Nephron progenitor cell (in vitro differentiated cells): ENCODE results near the gene PATJ.

Source experiments
- DNase-seq: peaks from one replicate; pipeline ENCODE4 v3.0.0; 2021
- H3K27ac Mint-ChIP-seq: 2 replicates; pipeline ENCODE4 v1.8.0; 2021; ENCODE audit warnings: mild to moderate bottlenecking, moderate library complexity, mixed read lengths
- H3K27me3 Mint-ChIP-seq: 2 replicates; pipeline ENCODE4 v1.8.0; 2021; ENCODE audit warnings: mild to moderate bottlenecking, low read depth, mixed read lengths; ENCODE audit not compliant: poor library complexity
- H3K36me3 Mint-ChIP-seq: 2 replicates; pipeline ENCODE4 v1.8.0; 2021; ENCODE audit warnings: low read depth, mixed read lengths
- H3K4me1 Mint-ChIP-seq: 2 replicates; pipeline ENCODE4 v1.8.0; 2021; ENCODE audit warnings: mixed read lengths
- H3K4me3 Mint-ChIP-seq: 2 replicates; pipeline ENCODE4 v1.8.0; 2021; ENCODE audit warnings: mild to moderate bottlenecking, moderate library complexity, mixed read lengths
- H3K9me3 Mint-ChIP-seq: 2 replicates; pipeline ENCODE4 v1.8.0; 2021; ENCODE audit warnings: mild to moderate bottlenecking, moderate library complexity, mixed read lengths
- TF ChIP-seq, protein P1 (sequence below): fragments of 200-600 bp; sonication (generic); IDR thresholded peaks from 2 replicates; pipeline ENCODE4 v1.5.0; 2021; ENCODE audit warnings: antibody characterized with exemption

PATJ gene

DNA sequence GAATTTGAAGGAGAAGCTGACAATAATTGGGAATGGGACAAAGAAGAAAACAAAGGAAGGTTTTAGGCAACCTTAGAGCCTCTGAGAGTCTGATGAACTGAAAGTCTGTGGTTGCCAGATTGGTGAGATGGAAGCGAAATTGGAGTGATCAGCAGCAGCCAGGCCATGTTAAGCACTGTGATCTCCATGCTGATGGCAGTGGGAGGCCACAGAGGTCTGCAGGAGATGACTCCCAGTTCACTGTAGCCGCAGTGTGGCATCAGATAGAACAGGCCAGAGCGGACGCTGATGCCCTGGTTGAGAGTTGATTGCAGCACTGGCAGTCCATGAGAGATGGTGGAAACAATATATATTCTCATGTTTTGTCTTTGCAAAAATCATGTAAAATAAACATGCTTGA is 314.9 kb downstream of the PATJ start:
- peak overlapping the region; percentile 21 for H3K27ac Mint-ChIP-seq
- H3K4me1 Mint-ChIP-seq: peaks cover 10% of the 10 kb centered on the region
- TF ChIP-seq, protein P1, sequence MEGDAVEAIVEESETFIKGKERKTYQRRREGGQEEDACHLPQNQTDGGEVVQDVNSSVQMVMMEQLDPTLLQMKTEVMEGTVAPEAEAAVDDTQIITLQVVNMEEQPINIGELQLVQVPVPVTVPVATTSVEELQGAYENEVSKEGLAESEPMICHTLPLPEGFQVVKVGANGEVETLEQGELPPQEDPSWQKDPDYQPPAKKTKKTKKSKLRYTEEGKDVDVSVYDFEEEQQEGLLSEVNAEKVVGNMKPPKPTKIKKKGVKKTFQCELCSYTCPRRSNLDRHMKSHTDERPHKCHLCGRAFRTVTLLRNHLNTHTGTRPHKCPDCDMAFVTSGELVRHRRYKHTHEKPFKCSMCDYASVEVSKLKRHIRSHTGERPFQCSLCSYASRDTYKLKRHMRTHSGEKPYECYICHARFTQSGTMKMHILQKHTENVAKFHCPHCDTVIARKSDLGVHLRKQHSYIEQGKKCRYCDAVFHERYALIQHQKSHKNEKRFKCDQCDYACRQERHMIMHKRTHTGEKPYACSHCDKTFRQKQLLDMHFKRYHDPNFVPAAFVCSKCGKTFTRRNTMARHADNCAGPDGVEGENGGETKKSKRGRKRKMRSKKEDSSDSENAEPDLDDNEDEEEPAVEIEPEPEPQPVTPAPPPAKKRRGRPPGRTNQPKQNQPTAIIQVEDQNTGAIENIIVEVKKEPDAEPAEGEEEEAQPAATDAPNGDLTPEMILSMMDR: no peak

DNA sequence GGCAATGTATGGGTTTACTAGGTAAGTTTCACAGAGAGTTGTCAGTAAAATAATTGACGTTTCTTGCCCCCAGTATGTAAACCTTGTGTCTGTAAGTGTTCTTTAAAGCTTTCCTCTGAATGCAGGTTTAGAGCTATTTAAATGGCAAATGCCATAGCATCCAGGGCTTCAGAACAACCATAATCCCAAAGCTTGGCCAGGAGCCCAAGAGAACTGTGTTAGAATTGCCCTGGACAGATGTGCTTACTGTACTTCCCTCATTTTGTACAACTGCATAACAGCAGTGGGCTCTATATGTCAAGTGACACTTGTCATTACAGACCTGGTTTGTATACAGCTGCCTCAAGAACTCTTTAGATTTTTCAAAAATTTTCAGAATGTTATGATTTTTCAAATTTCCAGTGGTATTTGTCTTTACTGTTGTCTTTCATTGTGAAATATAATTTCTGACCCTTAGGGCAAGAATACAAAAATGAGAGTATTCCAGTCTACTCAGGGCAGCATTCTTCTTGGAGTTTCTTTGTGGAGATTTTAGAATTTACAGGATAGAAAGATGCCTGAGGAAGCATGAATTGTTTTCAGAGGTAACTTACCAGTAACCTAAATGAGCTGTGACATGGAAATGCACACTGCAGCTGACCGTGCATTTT is 315.5 kb downstream of the PATJ start:
- Mint-ChIP-seq H3K4me3 (no peak overlapping the region), H3K27me3 (no peaks in the 10 kb centered on the region), H3K36me3 (peaks cover 3% of the 10 kb centered on the region), H3K27ac (no peak overlapping the region), H3K9me3 (peaks cover 2% of the 10 kb centered on the region), H3K4me1 (peaks cover 9% of the 10 kb centered on the region)
- no peak for DNase-seq
- TF ChIP-seq, protein P1: no peak

More for the DNA sequence above, 314.9 kb downstream of the PATJ start:
- Mint-ChIP-seq H3K27me3 (no peaks in the 10 kb centered on the region), H3K4me3 (no peak overlapping the region), H3K36me3 (no peaks in the 10 kb centered on the region), H3K9me3 (no peaks in the 10 kb centered on the region)
- DNase-seq: no peak

DNA sequence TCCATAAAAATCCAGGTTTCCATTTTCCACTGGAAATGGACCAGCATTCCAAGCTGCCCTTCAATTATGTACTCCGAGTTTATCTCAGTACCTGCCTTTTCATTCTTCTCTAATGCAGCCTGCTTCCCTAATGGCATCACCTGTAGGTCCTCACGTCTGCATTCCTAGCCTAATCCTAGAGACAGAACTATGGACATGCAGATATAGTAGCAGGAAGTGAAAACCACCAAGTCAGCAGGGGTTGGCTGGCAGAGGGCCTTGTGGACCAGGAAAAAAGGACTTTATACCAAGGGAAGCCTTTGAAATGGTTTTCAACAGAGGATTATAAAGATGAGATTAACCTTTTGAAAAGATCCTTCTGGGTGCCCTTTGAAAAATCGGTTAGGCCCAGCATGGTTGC is 316.7 kb downstream of the PATJ start:
- Mint-ChIP-seq H3K36me3 (peaks cover 5% of the 10 kb centered on the region), H3K27ac (no peak overlapping the region), H3K4me3 (no peak overlapping the region), H3K27me3 (no peaks in the 10 kb centered on the region), H3K4me1 (peaks cover 5% of the 10 kb centered on the region), H3K9me3 (peaks cover 8% of the 10 kb centered on the region)
- TF ChIP-seq, protein P1: no peak
- no peak for DNase-seq

DNA sequence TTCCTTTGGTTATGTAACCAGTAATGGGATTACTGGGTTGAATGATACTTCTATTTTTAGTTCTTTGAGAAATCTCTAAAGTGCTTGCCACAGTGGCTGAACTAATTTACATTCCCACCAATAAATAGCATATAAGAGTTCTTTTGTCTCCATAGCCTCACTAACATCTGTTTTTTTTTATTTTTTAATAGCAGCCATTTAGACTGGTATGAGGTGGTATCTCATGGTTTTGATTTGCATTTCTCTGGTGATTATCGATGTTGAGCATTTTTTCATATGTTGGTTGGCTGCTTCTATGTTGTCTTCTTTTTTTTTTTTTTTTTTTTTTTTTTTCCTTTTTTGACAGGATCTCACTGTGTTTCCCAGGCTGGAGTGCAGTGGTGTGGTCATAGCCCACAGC is 319.8 kb downstream of the PATJ start:
- Mint-ChIP-seq H3K27me3 (no peaks in the 10 kb centered on the region), H3K4me1 (peaks cover 2% of the 10 kb centered on the region), H3K36me3 (peaks cover 10% of the 10 kb centered on the region), H3K27ac (no peak overlapping the region), H3K9me3 (peaks cover 15% of the 10 kb centered on the region), H3K4me3 (no peak overlapping the region)
- DNase-seq: no peak
- TF ChIP-seq, protein P1: no peak

DNA sequence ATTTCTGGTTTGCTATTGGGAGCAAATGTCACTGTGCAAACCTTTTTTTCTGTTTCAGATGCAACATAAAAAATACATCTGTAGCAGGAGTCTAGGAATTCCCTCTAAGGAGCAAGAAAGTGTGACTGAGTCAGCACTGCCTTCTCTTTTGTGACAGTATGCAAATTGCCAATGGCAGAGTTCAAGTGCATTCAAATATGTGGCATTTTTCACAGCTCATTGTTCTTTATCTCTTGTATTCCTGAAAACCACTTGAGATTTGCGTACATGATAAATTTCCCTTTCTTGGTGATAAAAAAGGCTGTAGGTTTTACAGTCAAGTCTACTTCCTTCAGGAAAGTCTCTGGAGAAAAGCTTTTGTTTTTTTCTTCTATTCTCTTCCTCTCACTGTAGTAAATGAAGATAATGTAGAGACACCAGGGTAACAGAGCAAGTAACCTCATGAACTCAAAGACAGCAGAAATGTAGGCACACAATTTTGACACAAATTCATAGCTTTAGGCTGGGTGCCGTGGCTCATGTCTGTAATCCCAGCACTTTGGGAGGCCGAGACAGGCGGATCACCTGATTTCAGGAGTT is 322.6 kb downstream of the PATJ start:
- Mint-ChIP-seq H3K27ac (no peak overlapping the region), H3K9me3 (peaks cover 22% of the 10 kb centered on the region), H3K36me3 (peaks cover 10% of the 10 kb centered on the region), H3K4me1 (peaks cover 2% of the 10 kb centered on the region), H3K4me3 (no peak overlapping the region), H3K27me3 (peaks cover 7% of the 10 kb centered on the region)
- TF ChIP-seq, protein P1: no peak
- DNase-seq: no peak

DNA sequence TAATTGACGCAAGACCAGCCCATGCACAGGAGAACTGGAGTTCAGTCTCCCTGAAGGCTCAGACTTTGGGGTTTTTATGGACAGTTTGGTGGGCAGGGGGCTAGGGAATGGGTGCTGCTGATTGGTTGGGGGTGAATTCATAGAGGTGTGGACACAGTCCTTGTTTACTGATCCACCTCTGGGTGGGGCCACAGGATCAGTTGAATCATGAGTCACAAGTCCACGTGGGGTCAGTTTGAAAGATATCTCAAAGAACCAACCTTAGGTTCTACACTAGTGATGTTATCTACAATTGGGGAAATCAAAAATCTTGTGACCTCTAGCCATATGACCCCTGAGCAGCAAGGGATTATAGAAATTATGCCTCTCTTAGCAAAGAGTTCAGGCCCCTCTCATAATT is 324.4 kb downstream of the PATJ start:
- Mint-ChIP-seq H3K9me3 (peaks cover 22% of the 10 kb centered on the region), H3K27me3 (peaks cover 7% of the 10 kb centered on the region), H3K4me1 (peaks cover 11% of the 10 kb centered on the region), H3K27ac (no peak overlapping the region), H3K36me3 (peaks cover 10% of the 10 kb centered on the region), H3K4me3 (no peak overlapping the region)
- TF ChIP-seq, protein P1: no peak
- DNase-seq: no peak
